K562 (cell line): ENCODE measurements around the gene GAPDH.

Experiments used
- RBM22 ChIP-seq: fragments of 200-400 bp; formaldehyde crosslinking; IDR thresholded peaks from 2 replicates; pipeline ENCODE4 v1.6.1; 2018; ENCODE audit warnings: low read length, low read depth; ENCODE audit not compliant: poor library complexity, severe bottlenecking
- RCOR1 ChIP-seq, 2 experiments: IDR thresholded peaks; 2 replicates each; pipeline ENCODE4 v1.6.1; 2012; ENCODE audit warnings: low read depth in 2 of 2, low read length in 2 of 2, borderline replicate concordance in 1 of 2, improper control_type of control experiment in 1 of 2
- SREBF2 ChIP-seq: sonication (generic); formaldehyde crosslinking; IDR thresholded peaks from 2 replicates; pipeline ENCODE4 v1.4.0; 2020; ENCODE audit warnings: mild to moderate bottlenecking, missing genetic modification reagents
- YY1 ChIP-seq, 3 experiments: IDR thresholded peaks; 2 replicates each; pipeline ENCODE4 v1.6.1; 2011; ENCODE audit warnings: low read length in 2 of 3, mild to moderate bottlenecking in 2 of 3, moderate library complexity in 2 of 3, borderline replicate concordance in 1 of 3, control low read depth in 1 of 3, low read depth in 1 of 3; ENCODE audit not compliant: insufficient read depth in 3 of 3, insufficient replicate concordance in 2 of 3, control insufficient read depth in 1 of 3, insufficient read length in 1 of 3; ENCODE audit errors: extremely low read depth in 1 of 3
- ZFP36 ChIP-seq: fragments of 150-350 bp; IDR thresholded peaks from 2 replicates; pipeline ENCODE4 v1.6.1; 2018; ENCODE audit warnings: low read length, low read depth; ENCODE audit not compliant: partially characterized antibody
- ZKSCAN1 ChIP-seq: fragments of 150-350 bp; IDR thresholded peaks from 2 replicates; pipeline ENCODE4 v1.6.1; 2016; ENCODE audit warnings: low read depth, low read length
- ZNF133 ChIP-seq: fragments of 250-450 bp; sonication (Bioruptor Pico); IDR thresholded peaks from 2 replicates; pipeline ENCODE4 v1.4.0; 2020; ENCODE audit warnings: mild to moderate bottlenecking
- ZNF311 ChIP-seq: fragments of 250-450 bp; sonication (Bioruptor Pico); IDR thresholded peaks from 2 replicates; pipeline ENCODE4 v1.4.0; 2020; ENCODE audit warnings: mild to moderate bottlenecking, moderate library complexity
- TF ChIP-seq, protein P1 (sequence below), 3 experiments: IDR thresholded peaks in 2 of 3; conservative IDR thresholded peaks in 1 of 3; 2 replicates each; pipeline ENCODE4 v1.5.1; 2011 to 2012; ENCODE audit warnings: low read length in 3 of 3, mild to moderate bottlenecking in 3 of 3, control low read depth in 2 of 3, improper control_type of control experiment in 1 of 3, inconsistent platforms in 1 of 3, low read depth in 1 of 3, mixed read lengths in 1 of 3, moderate library complexity in 1 of 3; ENCODE audit not compliant: insufficient read depth in 2 of 3
- TF ChIP-seq, protein P2 (sequence below): sonication (generic); formaldehyde crosslinking; IDR thresholded peaks from 2 replicates; pipeline ENCODE4 v1.8.0; 2023; ENCODE audit warnings: mild to moderate bottlenecking, missing genetic modification reagents

DNA sequence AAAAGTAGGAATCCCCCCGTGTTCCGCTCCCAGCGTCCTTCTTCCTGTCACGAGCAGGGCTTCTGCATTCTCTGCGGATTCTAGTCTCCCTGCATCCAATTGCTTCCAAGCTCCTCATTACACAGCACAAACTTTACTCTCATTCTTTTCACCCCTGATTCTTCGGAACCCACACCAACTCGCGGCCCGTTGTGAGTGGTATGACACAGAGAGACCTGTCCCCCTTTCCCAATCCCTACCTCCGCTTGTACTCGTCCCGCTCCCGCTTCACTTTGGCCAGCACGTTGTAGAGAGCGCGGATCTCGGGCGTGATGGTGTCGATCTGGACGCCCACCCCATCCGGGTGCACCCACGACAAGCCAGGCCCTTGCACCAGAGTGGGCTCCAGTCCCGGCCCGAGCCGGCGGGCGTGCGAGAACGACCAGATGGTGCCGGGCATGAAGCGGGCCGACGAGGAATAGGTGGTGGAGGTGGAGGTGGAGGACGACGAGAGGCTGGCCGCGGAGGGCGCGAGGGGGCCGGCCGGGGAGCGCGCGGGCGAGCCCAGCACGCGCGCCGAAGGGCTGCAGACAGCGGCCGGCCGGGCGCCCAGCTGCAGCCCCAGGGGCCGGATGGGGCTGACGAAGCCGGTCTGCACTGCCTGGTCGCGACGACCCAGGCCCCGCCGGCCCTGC lies 20.8 kb downstream of the GAPDH start:
- no peak for TF ChIP-seq ZNF133
- no peak for TF ChIP-seq RCOR1 (IDR thresholded peaks at IDR 0.05; ENCODE audit: borderline replicate concordance in 1 of 2, low read depth in 2 of 2, low read length in 2 of 2)
- TF ChIP-seq, protein P1, sequence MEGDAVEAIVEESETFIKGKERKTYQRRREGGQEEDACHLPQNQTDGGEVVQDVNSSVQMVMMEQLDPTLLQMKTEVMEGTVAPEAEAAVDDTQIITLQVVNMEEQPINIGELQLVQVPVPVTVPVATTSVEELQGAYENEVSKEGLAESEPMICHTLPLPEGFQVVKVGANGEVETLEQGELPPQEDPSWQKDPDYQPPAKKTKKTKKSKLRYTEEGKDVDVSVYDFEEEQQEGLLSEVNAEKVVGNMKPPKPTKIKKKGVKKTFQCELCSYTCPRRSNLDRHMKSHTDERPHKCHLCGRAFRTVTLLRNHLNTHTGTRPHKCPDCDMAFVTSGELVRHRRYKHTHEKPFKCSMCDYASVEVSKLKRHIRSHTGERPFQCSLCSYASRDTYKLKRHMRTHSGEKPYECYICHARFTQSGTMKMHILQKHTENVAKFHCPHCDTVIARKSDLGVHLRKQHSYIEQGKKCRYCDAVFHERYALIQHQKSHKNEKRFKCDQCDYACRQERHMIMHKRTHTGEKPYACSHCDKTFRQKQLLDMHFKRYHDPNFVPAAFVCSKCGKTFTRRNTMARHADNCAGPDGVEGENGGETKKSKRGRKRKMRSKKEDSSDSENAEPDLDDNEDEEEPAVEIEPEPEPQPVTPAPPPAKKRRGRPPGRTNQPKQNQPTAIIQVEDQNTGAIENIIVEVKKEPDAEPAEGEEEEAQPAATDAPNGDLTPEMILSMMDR (IDR thresholded peaks at IDR 0.05 in 2 of 3, conservative IDR thresholded peaks at IDR 0.05 in 1 of 3; ENCODE audit: insufficient read depth in 2 of 3, low read depth in 1 of 3, low read length in 3 of 3): no peak
- no peak for TF ChIP-seq ZFP36
- TF ChIP-seq SREBF2 (CRISPR knock-in tag): no peak
- no peak for TF ChIP-seq YY1 (IDR thresholded peaks at IDR 0.05; ENCODE audit: borderline replicate concordance in 1 of 3, control insufficient read depth in 1 of 3, extremely low read depth in 1 of 3, insufficient read depth in 3 of 3, insufficient read length in 1 of 3, insufficient replicate concordance in 2 of 3, low read depth in 1 of 3, low read length in 2 of 3)
- no peak for TF ChIP-seq ZNF311 (CRISPR knock-in tag)
- TF ChIP-seq ZKSCAN1: no peak
- TF ChIP-seq, protein P2, sequence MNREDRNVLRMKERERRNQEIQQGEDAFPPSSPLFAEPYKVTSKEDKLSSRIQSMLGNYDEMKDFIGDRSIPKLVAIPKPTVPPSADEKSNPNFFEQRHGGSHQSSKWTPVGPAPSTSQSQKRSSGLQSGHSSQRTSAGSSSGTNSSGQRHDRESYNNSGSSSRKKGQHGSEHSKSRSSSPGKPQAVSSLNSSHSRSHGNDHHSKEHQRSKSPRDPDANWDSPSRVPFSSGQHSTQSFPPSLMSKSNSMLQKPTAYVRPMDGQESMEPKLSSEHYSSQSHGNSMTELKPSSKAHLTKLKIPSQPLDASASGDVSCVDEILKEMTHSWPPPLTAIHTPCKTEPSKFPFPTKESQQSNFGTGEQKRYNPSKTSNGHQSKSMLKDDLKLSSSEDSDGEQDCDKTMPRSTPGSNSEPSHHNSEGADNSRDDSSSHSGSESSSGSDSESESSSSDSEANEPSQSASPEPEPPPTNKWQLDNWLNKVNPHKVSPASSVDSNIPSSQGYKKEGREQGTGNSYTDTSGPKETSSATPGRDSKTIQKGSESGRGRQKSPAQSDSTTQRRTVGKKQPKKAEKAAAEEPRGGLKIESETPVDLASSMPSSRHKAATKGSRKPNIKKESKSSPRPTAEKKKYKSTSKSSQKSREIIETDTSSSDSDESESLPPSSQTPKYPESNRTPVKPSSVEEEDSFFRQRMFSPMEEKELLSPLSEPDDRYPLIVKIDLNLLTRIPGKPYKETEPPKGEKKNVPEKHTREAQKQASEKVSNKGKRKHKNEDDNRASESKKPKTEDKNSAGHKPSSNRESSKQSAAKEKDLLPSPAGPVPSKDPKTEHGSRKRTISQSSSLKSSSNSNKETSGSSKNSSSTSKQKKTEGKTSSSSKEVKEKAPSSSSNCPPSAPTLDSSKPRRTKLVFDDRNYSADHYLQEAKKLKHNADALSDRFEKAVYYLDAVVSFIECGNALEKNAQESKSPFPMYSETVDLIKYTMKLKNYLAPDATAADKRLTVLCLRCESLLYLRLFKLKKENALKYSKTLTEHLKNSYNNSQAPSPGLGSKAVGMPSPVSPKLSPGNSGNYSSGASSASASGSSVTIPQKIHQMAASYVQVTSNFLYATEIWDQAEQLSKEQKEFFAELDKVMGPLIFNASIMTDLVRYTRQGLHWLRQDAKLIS (CRISPR knock-in tag): no peak
- TF ChIP-seq RBM22: no peak
